NCI-H1694 treated with DMSO at 0.1 percent for 48 hours (cell line): ENCODE measurements around the gene NME7.

Source experiments
- DNase-seq: peaks from one replicate; lab custom pipeline; 2025; lab: John Stamatoyannopoulos, UW

NME7 gene

GRCh38 chr1:169151338-169151837, 216.2 kb downstream of the NME7 start:
- DNase-seq: no peak

GRCh38 chr1:169150641-169151337, 216.8 kb downstream of the NME7 start:
- DNase-seq: no peak

- no peak for DNase-seq
Observed at GRCh38 chr1:169149555-169150286, 217.9 kb downstream of the NME7 start.

- DNase-seq: no peak
Observed at GRCh38 chr1:169148472-169149252, 218.9 kb downstream of the NME7 start.

GRCh38 chr1:169146576-169147214, 220.9 kb downstream of the NME7 start:
- no peak for DNase-seq

- DNase-seq: no peak
Observed at GRCh38 chr1:169144941-169145626, 222.5 kb downstream of the NME7 start.

GRCh38 chr1:169143984-169144383, 223.6 kb downstream of the NME7 start:
- DNase-seq: no peak

GRCh38 chr1:169143346-169143745, 224.3 kb downstream of the NME7 start:
- DNase-seq: no peak

GRCh38 chr1:169142129-169142528, 225.5 kb downstream of the NME7 start:
- no peak for DNase-seq

- no peak for DNase-seq
Observed at GRCh38 chr1:169141356-169141755, 226.2 kb downstream of the NME7 start.

GRCh38 chr1:169138866-169139670, 228.5 kb downstream of the NME7 start:
- DNase-seq: no peak

- DNase-seq: no peak
Observed at GRCh38 chr1:169137357-169137756, 230.2 kb downstream of the NME7 start.

GRCh38 chr1:169133801-169134502, 233.6 kb downstream of the NME7 start:
- no peak for DNase-seq

GRCh38 chr1:169133228-169133576, 234.4 kb downstream of the NME7 start:
- no peak for DNase-seq

- DNase-seq: no peak
Observed at GRCh38 chr1:169132512-169133227, 234.9 kb downstream of the NME7 start.

GRCh38 chr1:169130683-169131082, 236.9 kb downstream of the NME7 start:
- no peak for DNase-seq

- no peak for DNase-seq
Observed at GRCh38 chr1:169129109-169129784, 238.3 kb downstream of the NME7 start.

GRCh38 chr1:169128562-169128961, 239.0 kb downstream of the NME7 start:
- DNase-seq: no peak

GRCh38 chr1:169127305-169127704, 240.3 kb downstream of the NME7 start:
- no peak for DNase-seq
